ENCODE measurements around the gene POLR1G.
"Not testable (repeated sequence)": the region's sequence is repeated elsewhere in the genome, so short reads cannot be mapped to it uniquely, and the experiment has no call there.

POLR1G gene

GRCh38 chr19:45421947-45422498 is 15.6 kb downstream of the POLR1G start:
- no peak overlapping the region for H3K27ac ChIP-seq (ENCODE audit: low read depth, low read length)
- H3K36me3 ChIP-seq (ENCODE audit: insufficient read depth, low read length), result no peaks in the 10 kb centered on the region
- H2AFZ ChIP-seq (ENCODE audit: low read length, unreplicated experiment), result no peak overlapping the region
- H3K4me1 ChIP-seq (ENCODE audit: control insufficient read depth, insufficient read depth, low read length, unreplicated experiment), result peaks cover 17% of the 10 kb centered on the region
- peaks cover 23% of the 10 kb centered on the region for H3K79me2 ChIP-seq (ENCODE audit: control insufficient read depth, insufficient read depth, low read length, unreplicated experiment)
- H3K4me3 ChIP-seq (ENCODE audit: low read depth, low read length), result peak overlapping the region; percentile 60
- H3K27me3 ChIP-seq (ENCODE audit: insufficient read depth, low read length), result no peaks in the 10 kb centered on the region

DNA sequence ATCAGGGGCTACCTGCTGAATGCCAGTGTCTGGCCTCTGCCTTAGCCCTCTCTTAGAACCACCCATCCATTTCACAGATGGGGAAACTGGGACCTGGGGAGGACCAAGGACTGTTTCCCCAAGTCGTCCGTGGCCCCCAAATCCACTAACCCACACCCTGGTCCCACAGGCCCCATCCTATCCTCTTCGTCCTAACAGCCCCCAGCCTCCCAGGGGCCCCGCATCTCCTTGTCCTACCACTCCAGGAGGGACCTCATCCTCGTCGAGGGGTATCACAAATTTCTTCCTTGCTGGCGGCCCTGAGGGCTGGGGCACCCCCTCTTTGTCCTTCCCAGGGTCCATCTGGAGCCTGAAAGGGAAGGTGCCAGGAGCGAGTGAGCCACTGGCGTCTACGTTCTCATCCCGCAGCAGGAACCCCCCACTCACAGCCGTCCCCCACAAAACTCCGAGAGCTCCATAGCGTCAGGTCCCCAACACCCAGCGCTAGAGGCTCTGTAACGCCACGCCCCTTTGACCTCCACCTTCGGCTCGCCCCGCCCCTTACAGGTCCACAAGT is 16.7 kb downstream of the POLR1G start:
- H3K79me2 ChIP-seq (ENCODE audit: control insufficient read depth, insufficient read depth, low read length, unreplicated experiment), result peaks cover 23% of the 10 kb centered on the region
- peak overlapping the region; percentile 90 for H3K4me3 ChIP-seq (ENCODE audit: low read depth, low read length)
- no peaks in the 10 kb centered on the region for H3K36me3 ChIP-seq (ENCODE audit: insufficient read depth, low read length)
- H3K4me1 ChIP-seq (ENCODE audit: control insufficient read depth, insufficient read depth, low read length, unreplicated experiment), result peaks cover 21% of the 10 kb centered on the region
- H3K27ac ChIP-seq (ENCODE audit: low read depth, low read length), result peak overlapping the region; percentile 48
- H2AFZ ChIP-seq (ENCODE audit: low read length, unreplicated experiment), result no peak overlapping the region
- no peaks in the 10 kb centered on the region for H3K27me3 ChIP-seq (ENCODE audit: insufficient read depth, low read length)

DNA sequence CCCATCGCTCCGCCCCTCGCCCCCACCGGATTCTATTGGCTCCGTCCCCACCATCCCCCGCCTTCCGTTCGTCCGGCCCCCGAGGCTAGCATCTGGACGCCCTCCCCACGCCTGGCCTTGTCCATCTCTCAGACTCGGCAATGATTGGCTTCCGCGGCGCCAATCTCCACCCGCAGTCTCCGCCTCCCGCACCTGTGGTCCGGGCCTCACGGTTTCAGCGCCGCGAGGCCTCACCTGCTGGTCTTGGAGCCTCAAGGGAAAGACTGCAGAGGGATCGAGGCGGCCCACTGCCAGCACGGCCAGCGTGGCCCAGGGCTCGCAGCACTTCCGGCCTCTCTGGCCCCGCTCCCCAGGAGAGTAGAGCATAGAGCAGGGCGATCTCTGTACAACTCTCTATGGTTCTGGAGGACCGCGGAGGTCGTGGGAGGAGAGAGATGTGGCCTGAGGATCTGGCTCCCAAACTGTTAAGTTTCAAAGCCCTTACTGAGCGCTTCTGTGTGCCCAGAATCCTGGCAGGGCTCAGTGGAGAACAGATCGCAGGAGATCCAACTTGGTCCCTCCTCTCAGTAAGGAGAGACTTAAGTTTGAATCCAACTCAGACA is 17.2 kb downstream of the POLR1G start, which contains the start of gene ERCC1:
TSS of gene ERCC1 (minus strand) at position 329 of the 602 bp plus-strand sequence. CDS start 543 bp downstream, outside the sequence.
- peaks cover 24% of the 10 kb centered on the region for H3K4me1 ChIP-seq (ENCODE audit: control insufficient read depth, insufficient read depth, low read length, unreplicated experiment)

DNA sequence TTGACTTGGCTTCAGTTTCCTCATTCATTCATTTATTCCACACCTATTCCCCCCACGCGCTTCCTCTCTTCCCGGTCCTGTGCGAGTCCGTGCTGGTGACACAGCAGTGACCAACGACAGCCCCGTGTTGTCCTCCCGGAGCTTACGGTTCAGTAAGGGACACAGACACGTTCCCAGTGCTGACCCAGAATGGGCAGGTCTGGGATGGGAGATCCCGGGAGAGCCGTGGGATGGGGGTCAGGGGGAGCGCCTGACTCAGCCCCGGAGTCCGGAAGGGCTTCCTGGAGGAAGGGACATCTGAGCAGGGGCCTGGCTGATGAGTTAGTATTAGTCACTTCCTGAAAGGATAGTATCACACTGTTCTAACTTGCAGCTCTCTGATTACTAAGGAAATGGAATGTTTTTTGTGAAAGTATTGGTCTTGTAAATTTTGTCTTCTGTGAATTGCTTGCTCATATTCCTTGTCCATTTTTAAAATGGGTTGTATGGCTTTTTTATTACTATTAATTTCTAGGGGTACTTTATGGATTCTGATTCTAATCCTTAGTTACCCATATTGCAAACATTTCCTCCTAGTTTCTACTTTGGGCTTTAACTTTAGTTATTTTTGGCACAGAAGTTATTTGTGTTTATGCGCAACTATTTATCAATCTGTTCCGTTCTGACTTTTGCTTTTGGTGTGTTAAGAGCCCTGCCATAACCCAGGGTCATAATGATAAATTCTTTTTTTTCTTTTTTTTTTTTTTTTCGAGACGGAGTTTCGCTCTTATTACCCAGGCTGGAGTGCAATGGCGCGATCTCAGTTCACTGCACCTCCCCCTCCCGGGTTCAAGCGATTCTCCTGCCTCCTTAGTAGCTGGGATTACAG is 18.0 kb downstream of the POLR1G start:
- H3K4me1 ChIP-seq (ENCODE audit: control insufficient read depth, insufficient read depth, low read length, unreplicated experiment), result peaks cover 24% of the 10 kb centered on the region

More for the DNA sequence above, 17.2 kb downstream of the POLR1G start, which contains the start of gene ERCC1:
- H3K27ac ChIP-seq (ENCODE audit: low read depth, low read length), result peak within 1 kb of the TSS; percentile 99
- no peak within 1 kb of the TSS for H2AFZ ChIP-seq (ENCODE audit: low read length, unreplicated experiment)
- no peaks in the 10 kb centered on the region for H3K27me3 ChIP-seq (ENCODE audit: insufficient read depth, low read length)
- H3K36me3 ChIP-seq (ENCODE audit: insufficient read depth, low read length), result no peaks in the 10 kb centered on the region
- H3K79me2 ChIP-seq (ENCODE audit: control insufficient read depth, insufficient read depth, low read length, unreplicated experiment), result peaks cover 23% of the 10 kb centered on the region
- peak within 1 kb of the TSS; percentile 90 for H3K4me3 ChIP-seq (ENCODE audit: low read depth, low read length)

DNA sequence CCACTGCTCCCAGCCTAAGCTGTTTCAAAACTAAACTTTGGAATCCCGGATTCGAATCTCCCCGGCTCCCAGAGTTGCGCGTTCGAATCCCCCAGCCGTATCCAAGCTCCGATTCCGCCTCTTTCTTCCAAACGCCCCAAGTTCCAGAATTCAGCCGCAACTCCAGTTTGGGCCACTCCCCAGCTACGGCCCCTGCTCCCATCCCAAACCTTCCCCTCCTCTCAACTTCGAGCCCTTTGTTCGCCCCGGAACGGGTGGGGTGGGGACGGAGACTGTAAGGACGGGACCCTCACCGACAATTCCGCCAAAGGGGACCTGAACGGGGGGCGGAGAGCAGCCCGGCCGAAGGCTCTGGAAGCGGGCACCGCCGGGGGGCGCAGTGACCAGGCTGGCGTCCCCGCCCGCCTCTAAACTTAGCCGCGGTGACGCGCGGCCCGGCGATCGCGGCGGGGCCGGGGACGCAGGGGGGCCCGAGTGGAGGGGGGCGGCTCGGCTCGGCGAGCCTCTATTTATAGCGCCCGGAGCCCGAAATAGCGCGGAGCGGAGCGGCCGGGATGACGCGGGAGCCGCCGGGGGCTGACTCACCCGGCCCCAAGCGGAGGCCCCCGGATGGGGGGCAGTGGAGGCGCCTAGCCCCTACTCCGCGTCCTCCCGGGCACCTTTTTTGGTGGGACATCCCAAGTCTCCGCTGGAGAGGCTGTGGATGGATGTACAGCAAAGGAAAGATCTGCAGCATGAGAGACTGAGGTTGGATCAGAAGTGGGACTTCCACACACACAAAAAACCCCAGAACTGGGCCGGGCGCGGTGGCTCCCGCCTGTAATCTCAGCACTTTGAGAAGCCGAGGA is 22.2 kb downstream of the POLR1G start:
- Histone ChIP-seq H2AFZ (ENCODE audit: low read length, unreplicated experiment) (peak overlapping the region; percentile 78), H3K4me1 (ENCODE audit: control insufficient read depth, insufficient read depth, low read length, unreplicated experiment) (peaks cover 17% of the 10 kb centered on the region), H3K4me3 (ENCODE audit: low read depth, low read length) (peak overlapping the region; percentile 78), H3K36me3 (ENCODE audit: insufficient read depth, low read length) (no peaks in the 10 kb centered on the region), H3K27ac (ENCODE audit: low read depth, low read length) (peak overlapping the region; percentile 62; the same call in 1 of the 2 replicates), H3K27me3 (ENCODE audit: insufficient read depth, low read length) (no peaks in the 10 kb centered on the region), H3K79me2 (ENCODE audit: control insufficient read depth, insufficient read depth, low read length, unreplicated experiment) (no peaks in the 10 kb centered on the region)

More for the DNA sequence above, 18.0 kb downstream of the POLR1G start:
- Histone ChIP-seq H3K27ac (ENCODE audit: low read depth, low read length) (peak overlapping the region; percentile 99), H3K4me3 (ENCODE audit: low read depth, low read length) (peak overlapping the region; percentile 90), H2AFZ (ENCODE audit: low read length, unreplicated experiment) (no peak overlapping the region), H3K79me2 (ENCODE audit: control insufficient read depth, insufficient read depth, low read length, unreplicated experiment) (peaks cover 23% of the 10 kb centered on the region), H3K36me3 (ENCODE audit: insufficient read depth, low read length) (no peaks in the 10 kb centered on the region), H3K27me3 (ENCODE audit: insufficient read depth, low read length) (no peaks in the 10 kb centered on the region)

- peaks cover 17% of the 10 kb centered on the region for H3K4me1 ChIP-seq (ENCODE audit: control insufficient read depth, insufficient read depth, low read length, unreplicated experiment)
Measured at GRCh38 chr19:45429896-45430295, 23.5 kb downstream of the POLR1G start.

DNA sequence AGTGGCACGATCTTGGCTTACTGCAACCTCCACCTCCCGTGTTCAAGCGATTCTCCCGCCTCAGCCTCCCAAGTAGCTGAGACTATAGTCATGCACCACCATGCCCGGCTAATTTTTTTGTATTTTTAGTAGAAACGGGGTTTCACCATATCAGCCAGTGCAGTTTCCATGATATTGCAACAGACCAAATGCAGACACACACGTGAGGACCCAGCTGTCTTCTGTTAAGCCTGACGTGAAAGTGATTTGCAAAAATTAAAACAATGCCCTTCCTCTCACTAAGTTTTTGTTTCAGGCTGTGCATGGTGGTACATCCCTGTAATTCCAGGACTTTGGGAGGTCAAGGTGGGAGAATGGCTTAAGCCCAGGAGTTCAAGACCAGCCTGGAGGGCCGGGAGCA is 24.6 kb downstream of the POLR1G start:
- H2AFZ ChIP-seq (ENCODE audit: low read length, unreplicated experiment); H3K36me3 ChIP-seq (ENCODE audit: insufficient read depth, low read length); H3K27ac ChIP-seq (ENCODE audit: low read depth, low read length); H3K4me3 ChIP-seq (ENCODE audit: low read depth, low read length); H3K4me1 ChIP-seq (ENCODE audit: control insufficient read depth, insufficient read depth, low read length, unreplicated experiment); H3K79me2 ChIP-seq (ENCODE audit: control insufficient read depth, insufficient read depth, low read length, unreplicated experiment); H3K27me3 ChIP-seq (ENCODE audit: insufficient read depth, low read length): not testable (repeated sequence)

More at GRCh38 chr19:45429896-45430295, 23.5 kb downstream of the POLR1G start:
- H3K36me3 ChIP-seq (ENCODE audit: insufficient read depth, low read length); H3K4me3 ChIP-seq (ENCODE audit: low read depth, low read length); H3K79me2 ChIP-seq (ENCODE audit: control insufficient read depth, insufficient read depth, low read length, unreplicated experiment); H3K27ac ChIP-seq (ENCODE audit: low read depth, low read length); H3K27me3 ChIP-seq (ENCODE audit: insufficient read depth, low read length); H2AFZ ChIP-seq (ENCODE audit: low read length, unreplicated experiment): not testable (repeated sequence)

GRCh38 chr19:45432543-45432942 is 26.1 kb downstream of the POLR1G start:
- H3K4me1 ChIP-seq (ENCODE audit: control insufficient read depth, insufficient read depth, low read length, unreplicated experiment), result not testable (repeated sequence)

DNA sequence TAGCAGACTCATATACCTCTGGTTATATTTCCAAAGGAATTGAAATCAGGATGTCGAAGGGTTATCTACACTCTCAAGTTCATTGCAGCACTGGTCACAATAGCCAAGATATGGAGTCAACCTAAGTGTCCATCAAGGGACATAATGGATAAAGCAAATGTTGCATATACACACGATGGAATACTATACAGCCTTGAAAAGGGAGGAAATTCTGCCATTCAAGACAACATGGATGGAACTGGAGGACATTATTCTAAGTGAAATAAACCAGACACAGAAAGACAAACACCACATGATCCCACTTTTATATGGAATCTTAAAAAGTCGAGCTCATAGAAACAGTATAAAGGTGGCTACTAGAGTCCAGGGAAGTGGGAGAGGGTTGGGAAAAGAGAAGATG is 30.9 kb downstream of the POLR1G start:
- Histone ChIP-seq H3K27ac (ENCODE audit: low read depth, low read length) (no peak overlapping the region), H3K36me3 (ENCODE audit: insufficient read depth, low read length) (no peaks in the 10 kb centered on the region), H3K79me2 (ENCODE audit: control insufficient read depth, insufficient read depth, low read length, unreplicated experiment) (no peaks in the 10 kb centered on the region)

More at GRCh38 chr19:45432543-45432942, 26.1 kb downstream of the POLR1G start:
- not testable (repeated sequence) for H3K27ac ChIP-seq (ENCODE audit: low read depth, low read length); H2AFZ ChIP-seq (ENCODE audit: low read length, unreplicated experiment); H3K36me3 ChIP-seq (ENCODE audit: insufficient read depth, low read length); H3K27me3 ChIP-seq (ENCODE audit: insufficient read depth, low read length); H3K79me2 ChIP-seq (ENCODE audit: control insufficient read depth, insufficient read depth, low read length, unreplicated experiment); H3K4me3 ChIP-seq (ENCODE audit: low read depth, low read length)

DNA sequence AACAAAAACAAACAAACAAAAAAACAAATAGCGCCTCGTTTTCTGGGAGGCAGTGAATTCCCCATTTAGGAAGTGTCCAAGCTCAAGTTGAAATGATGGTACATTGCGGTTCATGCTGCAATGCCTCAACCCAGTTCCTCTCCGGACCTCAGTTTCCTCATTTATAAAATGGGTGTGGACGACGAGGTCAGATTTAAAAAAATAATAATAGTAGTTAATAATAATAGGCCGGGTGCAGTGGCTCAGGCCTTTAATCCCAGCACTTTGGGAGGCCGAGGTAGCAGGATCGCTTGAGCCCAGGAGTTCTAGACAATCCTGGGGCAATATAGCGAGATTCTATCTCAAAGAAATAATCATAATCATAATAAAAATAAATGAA is 32.7 kb downstream of the POLR1G start:
- H3K27ac ChIP-seq (ENCODE audit: low read depth, low read length), result no peak overlapping the region
- no peaks in the 10 kb centered on the region for H3K27me3 ChIP-seq (ENCODE audit: insufficient read depth, low read length)
- H3K4me3 ChIP-seq (ENCODE audit: low read depth, low read length), result peak overlapping the region; percentile 80; the same call in 1 of the 2 replicates
- no peaks in the 10 kb centered on the region for H3K36me3 ChIP-seq (ENCODE audit: insufficient read depth, low read length)
- peaks cover 16% of the 10 kb centered on the region for H3K4me1 ChIP-seq (ENCODE audit: control insufficient read depth, insufficient read depth, low read length, unreplicated experiment)
- no peaks in the 10 kb centered on the region for H3K79me2 ChIP-seq (ENCODE audit: control insufficient read depth, insufficient read depth, low read length, unreplicated experiment)
- no peak overlapping the region for H2AFZ ChIP-seq (ENCODE audit: low read length, unreplicated experiment)

More for the DNA sequence above, 30.9 kb downstream of the POLR1G start:
- no peaks in the 10 kb centered on the region for H3K27me3 ChIP-seq (ENCODE audit: insufficient read depth, low read length)
- H2AFZ ChIP-seq (ENCODE audit: low read length, unreplicated experiment), result no peak overlapping the region
- no peak overlapping the region for H3K4me3 ChIP-seq (ENCODE audit: low read depth, low read length)
- H3K4me1 ChIP-seq (ENCODE audit: control insufficient read depth, insufficient read depth, low read length, unreplicated experiment), result peaks cover 9% of the 10 kb centered on the region
